ENCODE measurements around the gene MINDY2.

- no peak for TF ChIP-seq EZH2 (IDR thresholded peaks at IDR 0.05)
- no peak for TF ChIP-seq POLR2AphosphoS5 (IDR thresholded peaks at IDR 0.05; ENCODE audit: borderline replicate concordance, low read depth, low read length)
- TF ChIP-seq FOXP2 (optimal IDR thresholded peaks at IDR 0.05; ENCODE audit: control extremely low read depth, extremely low read length, insufficient read depth), result no peak
These were observed 15.1 kb upstream of the MINDY2 start for GRCh38 chr15:58755956-58756355.
